Measurements from ENCODE around the gene CTPS1.

The CTPS1 gene

DNA sequence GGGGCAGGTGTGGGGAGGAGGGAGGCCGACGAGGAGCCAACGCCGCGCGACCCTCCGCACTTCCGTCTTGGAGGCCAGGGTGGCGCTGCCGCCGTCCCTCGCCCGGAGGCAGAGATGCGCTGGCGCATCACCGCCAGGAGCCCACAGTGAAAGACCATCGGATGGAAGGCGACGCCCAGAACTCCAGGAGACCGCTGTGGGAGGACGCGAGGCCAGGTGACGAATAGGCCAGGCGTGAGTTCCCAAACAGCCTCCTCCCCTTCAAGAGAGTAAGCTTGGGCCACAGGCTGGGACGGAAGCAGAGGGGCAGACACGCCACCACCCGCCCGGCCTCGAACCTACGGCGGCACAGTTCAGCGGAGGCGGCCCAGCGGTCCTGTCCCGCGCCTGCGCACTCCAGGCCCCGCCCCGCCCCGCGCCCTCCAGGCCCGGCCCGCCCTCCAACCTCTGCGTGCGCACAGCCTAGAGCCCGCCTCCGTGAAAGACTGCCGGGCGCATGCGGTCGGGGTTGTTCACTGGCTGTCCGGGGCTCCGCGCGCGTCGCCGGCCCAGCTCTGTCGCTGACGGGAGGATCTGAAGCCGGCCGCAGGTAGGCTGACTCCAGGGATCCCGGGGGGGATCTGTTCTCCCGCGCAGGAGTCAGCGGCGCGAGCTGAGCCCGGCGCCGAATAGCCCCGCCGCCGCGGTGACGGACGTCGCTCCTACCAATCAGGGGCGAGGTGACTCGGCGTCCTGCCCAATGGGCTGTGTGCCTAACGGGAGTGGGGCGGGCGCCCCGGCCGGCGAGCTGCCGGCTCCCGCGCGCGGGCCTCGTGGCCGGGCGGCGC is at the start of gene CTPS1:
Gene CTPS1, plus strand, starts transcription at position 456 of the 827 bp plus-strand sequence. CDS start 3,595 bp downstream, outside the sequence.
- peak; percentile 97 for DNase-seq

- DNase-seq = no peak
Observed at GRCh38 chr1:40930174-40930964, 49.1 kb upstream of the CTPS1 start.

DNA sequence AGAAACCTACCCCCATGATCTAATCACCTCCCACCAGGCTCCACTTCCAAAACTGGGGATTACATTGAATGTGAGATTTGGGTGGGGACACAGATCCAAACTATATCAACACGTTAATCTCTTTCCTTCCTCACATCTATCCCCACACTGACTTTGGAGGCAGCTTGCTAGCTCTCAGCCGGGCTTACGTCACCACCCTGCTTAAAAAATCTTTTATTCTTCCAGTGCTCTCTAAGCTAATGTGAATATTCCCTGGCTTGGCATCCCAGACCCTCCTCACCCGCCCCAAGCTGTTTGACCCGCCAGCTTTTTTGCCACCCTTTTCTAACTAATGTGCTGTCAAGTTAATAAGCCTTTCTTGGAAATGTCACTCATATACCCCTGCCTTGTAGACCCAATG is 47.9 kb upstream of the CTPS1 start:
- no peak for DNase-seq

DNA sequence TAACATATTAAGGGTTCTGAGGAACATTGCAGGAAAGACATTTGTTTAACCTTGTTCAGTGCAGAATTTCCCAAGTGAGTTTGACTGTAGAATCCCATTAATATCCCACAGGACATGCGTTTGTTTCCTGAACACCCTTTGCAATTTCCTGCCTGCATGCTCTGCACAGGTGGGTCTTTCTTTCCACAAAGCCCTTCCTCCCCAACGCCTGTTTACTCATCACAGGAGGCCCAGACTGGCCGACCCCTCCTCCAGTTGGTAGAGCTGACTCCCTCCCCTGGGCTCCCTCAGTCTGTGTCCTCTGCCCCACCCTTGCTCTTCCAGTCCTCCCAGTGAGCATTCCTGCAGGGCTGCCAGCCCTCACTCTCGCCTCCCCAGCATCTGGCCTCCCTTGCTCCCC is 47.5 kb upstream of the CTPS1 start:
- DNase-seq = no peak

DNA sequence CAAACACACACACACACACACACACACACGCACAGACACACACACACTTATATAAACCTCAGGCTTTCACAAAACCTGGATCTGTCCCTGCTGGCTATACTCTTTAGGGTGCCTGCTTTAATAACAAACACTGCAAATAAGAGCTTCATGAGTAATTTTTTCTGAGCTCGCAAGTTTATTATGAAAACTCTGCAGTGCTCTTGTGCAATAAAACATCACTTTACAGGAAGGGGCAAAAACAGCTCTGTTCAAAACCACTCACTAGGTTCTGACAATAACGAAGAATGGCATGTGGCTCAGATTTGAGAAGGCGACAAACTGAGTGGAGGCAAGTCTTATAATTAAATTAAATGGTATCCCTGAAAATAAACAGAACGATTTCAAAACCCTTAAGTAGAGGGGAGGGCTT is 42.6 kb upstream of the CTPS1 start:
- DNase-seq = peak; percentile 23

DNA sequence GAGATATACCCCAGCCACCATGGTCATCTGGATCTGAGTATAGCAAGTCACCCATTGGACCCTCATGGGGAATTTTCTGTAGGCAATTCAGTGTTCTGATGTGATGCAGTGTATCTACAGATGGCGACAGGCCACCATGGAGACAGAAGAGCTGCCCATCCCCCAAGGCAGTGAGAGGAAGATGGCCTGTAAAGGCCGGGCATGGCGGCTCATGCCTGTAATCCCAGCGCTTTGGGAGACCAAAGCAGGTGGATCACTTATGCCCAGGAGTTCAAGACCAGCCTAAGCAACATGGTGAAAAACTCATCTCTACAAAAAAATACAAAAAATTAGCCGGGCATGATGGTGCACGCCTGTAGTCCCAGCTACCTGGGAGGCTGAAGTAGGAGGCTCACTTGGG is 41.1 kb upstream of the CTPS1 start:
- no peak for DNase-seq

DNA sequence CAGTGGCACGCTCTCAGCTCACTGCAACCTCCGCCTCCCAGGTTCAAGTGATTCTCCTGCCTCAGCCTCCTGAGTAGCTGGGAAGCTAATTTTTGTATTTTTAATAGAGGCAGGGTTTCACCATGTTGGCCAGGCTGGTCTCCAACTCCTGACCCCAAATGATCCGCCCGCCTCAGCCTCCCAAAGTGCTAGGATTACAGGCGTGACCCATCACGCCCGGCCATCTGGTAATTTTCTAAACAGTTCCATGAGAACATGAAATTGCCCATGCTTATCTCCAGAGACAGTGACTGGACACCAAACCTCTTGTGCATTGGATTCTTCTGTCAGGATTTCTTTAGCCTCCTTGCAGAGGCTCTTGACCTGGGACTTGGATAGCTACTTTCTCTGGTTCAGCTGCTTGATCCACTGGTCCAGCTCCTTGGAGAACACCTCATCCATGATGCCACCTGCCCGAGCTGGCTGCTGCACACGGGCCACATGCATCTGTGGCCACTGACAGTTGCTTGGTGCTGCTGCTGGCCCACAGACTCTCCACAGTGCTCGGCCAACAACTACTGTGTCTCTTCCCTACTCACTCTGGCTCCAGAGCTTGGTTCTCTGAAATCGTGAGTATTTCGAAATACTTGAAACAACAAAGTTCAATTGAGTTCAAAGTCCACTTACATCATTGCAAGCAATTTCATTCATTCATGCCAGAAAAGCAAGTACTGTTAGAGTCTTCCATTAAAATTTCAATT is 40.0 kb upstream of the CTPS1 start:
- peak; percentile 37 for DNase-seq

- DNase-seq = no peak
Observed at GRCh38 chr1:40944326-40944725, 35.2 kb upstream of the CTPS1 start.

DNA sequence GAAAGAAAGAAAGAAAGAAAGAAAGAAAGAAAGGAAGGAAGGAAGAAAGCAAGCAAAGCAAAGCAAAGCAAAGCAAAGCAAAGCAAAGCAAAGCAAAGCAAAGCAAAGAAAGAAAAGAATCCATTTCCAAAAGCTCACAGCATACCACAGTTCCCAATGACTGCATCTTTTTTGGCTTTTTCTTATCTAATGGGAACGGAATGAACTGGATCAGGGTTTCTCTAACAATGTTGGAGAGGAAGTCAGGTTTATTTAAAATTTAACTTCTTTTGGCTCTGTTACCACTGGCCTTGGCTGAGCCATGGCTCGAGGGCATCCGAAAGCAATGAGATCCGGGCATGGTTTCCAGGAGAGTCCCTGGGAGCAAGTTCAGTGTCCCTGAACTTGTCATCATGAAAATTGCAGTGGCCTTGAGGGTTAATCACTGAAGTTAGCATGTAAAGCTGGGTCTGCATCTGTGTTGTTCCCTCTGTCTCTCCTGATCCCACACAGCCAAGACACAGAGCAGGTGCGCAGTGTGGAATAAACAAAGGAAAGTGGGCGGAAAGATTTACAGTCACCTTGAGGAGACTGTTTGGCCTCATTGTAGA is 34.6 kb upstream of the CTPS1 start:
- DNase-seq = no peak

DNA sequence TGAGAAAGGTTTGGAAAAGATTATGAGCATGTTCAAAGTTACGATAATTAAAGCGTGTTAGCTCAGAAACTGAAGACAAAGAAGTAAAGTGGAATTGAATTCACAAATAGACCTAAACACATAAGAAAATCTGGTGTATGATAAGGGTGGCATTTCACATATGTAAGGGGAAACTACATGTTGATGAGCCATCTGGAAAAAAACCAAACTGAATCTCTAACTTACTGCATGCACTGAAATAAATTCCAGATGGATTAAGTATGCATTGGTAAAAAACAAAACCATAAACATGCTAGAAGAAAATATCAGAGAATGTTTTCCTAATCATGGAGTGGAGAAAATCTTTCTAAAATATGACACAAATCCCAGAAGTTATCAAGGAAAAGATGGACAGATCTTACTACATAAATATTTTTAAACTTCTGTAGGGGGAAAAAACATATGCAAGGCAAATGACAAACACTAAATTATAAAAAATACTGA is 34.0 kb upstream of the CTPS1 start:
- DNase-seq = no peak

GRCh38 chr1:40948741-40949443 is 30.6 kb upstream of the CTPS1 start:
- peak; percentile 83 for DNase-seq

DNA sequence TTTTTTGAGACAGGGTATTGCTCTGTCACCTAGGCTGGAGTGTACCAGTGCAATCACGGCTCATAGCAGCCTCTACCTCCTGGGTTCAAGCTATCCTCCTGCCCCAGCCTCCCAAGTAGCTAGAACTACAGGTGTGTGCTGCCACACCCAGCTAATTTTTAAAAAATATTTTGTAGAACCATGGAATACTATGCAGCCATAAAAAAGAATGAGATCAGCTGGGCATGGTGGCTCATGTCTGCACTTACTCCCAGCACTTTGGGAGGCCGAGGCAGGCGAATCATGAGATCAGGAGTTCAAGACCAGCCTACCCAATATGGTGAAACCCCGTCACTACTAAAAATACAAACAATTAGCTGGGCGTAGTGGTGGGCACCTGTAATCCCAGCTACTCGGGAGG is 29.9 kb upstream of the CTPS1 start:
- no peak for DNase-seq

GRCh38 chr1:40951943-40952743 is 27.4 kb upstream of the CTPS1 start:
- peak; percentile 61 for DNase-seq

DNA sequence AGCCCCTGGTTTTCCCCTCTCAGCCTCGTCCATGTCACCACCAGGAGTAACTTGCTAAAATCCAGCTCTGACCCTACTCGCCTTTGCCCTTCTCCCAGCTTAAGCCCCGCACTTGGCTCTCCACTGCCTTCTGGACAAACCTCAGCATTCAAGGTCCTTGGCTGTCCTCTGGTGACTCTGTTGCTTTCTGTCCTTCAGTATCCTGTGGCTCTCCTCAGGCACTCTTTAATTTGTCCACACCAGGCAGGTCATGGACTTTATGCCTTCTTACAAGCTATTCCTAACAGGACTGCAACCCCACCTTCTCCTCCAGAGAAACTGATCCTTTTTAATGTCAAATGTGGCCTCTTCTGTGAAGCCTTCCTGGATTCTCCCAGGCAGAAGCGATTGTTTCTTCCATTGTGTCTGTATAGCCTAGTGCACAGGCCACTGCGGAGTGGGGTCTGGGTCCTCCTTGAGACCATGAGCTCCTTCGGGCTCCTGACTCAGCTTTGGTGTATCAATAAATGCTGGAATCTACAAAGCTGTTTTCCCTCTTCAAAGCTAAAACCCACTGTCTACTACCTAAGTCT is 26.7 kb upstream of the CTPS1 start:
- DNase-seq = no peak

DNA sequence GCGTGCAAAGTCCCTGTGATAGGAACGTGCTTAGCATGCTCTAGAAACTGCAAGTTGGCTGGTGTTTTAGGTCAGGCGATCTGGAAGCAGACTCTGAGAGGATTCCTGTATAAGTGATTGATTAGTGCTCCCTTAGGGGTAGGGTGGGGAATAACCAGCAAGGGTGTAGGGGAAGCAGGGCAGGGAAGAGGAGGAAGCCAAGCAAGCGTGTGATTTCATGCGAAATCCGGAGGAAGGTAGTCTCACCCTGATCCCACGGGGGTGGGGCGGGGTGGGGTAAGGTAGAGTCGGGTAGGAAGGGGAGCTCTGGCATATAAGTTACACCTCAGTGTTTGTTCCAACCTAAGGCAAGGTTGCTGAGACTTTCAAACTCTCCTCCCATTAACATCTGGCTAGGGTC is 24.9 kb upstream of the CTPS1 start:
- no peak for DNase-seq

GRCh38 chr1:40955266-40955665 is 24.2 kb upstream of the CTPS1 start:
- no peak for DNase-seq

GRCh38 chr1:40956407-40956806 is 23.1 kb upstream of the CTPS1 start:
- no peak for DNase-seq

DNA sequence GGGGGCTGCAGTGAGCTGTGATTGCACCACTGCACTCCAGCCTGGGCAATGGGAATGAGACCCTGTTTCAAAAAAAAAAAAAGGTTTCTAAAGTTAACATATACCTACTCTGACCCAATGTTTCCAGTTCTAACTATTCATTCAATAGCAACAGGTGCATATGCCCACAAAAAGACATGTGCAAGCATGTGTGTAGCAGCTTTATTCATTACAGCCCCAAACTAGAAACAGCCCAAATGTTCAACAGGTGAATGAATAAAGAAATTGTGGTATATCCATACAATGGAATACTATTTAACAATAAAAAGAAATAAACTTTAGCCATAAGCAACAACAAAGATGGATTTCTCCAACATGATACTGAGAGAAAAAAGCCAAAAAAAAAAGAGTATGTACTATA is 21.3 kb upstream of the CTPS1 start:
- no peak for DNase-seq

DNA sequence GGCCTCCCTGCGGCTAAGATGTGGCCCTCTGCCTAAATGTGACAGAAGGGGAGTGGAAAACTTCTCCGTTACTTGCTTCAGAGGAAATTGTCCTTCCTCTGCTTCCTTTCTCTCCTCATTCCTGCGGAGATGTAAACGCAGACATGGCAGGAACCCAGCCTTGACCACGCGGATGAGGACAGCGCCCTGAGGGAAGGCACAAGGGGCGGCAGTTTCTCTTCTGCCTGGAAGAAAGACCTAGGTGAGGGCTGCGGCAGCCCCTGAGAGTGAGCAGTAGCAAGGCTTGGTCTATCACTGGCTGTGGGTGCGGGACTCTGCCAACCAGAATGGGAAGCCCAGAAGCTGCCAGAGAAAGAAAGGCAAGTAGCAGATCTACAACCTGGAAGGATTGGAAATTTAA is 14.0 kb upstream of the CTPS1 start:
- DNase-seq = no peak

GRCh38 chr1:40966417-40966816 is 13.1 kb upstream of the CTPS1 start:
- DNase-seq = no peak

- no peak for DNase-seq
Observed at GRCh38 chr1:40969445-40969844, 10.1 kb upstream of the CTPS1 start.

Data from hematopoietic multipotent progenitor cell treated with erythropoietin and hydrocortisone succinate and interleukin-3 and kit ligand, for 4 days (in vitro differentiated cells).